GM10266 (cell line): ENCODE data around the gene GP1BB.

Experiments used
- DNase-seq: peaks from one replicate; pipeline ENCODE4 v3.0.0; 2012; ENCODE audit errors: extremely low spot score
- TF ChIP-seq, protein P1 (sequence below): IDR thresholded peaks from 2 replicates; pipeline ENCODE4 v1.5.1; 2012; ENCODE audit warnings: mild to moderate bottlenecking, low read depth; ENCODE audit not compliant: control insufficient read depth, insufficient read depth; ENCODE audit errors: missing control alignments

The GP1BB gene

DNA sequence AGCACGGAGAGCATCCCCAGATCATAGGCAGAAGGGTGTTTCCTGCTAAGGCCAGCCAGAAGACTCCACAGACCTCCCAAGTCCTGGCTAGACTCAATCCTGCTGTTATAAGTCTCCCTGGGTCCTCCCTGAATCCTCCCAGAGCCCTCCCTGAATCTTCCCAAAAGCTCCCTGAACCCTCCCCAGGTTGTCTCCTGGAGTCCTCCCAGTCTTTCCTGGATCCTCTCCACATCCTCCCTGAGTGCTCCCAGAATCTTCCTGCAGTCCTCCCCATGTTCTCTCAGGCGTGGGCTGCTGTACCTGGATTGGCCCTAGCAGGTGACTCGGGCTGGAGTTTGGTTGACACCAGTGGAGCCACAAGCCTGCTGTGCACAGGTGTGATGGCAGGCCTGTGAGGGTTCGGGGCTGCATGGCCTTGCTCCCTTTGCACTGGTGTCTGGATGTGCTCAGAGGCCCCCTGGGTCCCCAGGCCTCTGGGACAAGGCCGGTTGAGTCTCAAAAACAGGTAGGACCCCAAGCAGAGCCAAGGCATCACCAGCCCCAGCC lies 11.6 kb downstream of the GP1BB start:
- no peak for DNase-seq

DNA sequence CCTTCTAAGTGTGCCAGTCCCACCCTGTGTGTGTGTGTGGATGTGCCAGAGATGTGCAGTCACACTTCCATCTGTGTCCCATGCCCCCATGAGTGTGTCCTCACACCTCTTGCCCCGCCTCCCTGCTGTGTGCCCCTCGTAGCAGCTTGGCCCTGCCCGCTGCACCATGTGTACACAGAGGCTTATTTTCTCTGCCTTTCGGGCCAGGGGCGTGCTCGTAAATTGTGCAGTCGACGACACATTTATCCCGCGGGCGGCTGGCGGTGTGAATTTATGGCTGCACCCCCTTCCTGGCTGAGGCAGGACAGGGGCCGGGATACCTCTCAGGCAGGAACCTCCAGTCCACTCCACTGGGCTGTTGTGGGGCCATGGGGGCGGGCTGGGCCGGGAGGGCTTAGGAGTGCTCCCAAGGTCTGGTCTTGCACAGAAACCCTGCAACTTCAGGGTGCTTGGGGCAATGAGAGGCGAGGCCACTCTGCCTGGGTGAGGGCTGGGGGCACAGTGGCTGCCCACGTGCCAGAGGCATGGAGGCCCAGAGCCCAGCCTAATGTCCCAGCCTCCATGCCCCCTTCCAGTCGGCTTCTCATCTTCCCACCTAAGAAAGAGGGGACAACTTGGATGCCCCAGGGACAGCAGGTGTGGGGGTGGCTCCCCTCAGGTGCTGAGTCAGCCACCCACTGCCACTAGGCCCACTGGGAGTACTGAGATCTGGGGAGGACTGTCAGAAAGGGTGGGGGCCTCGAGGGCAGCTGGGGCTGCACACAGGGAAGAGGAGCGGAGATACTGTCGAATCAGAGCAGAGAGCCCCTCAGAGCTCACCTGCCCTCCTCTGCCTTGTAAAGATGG lies 12.5 kb downstream of the GP1BB start:
- TF ChIP-seq, protein P1, sequence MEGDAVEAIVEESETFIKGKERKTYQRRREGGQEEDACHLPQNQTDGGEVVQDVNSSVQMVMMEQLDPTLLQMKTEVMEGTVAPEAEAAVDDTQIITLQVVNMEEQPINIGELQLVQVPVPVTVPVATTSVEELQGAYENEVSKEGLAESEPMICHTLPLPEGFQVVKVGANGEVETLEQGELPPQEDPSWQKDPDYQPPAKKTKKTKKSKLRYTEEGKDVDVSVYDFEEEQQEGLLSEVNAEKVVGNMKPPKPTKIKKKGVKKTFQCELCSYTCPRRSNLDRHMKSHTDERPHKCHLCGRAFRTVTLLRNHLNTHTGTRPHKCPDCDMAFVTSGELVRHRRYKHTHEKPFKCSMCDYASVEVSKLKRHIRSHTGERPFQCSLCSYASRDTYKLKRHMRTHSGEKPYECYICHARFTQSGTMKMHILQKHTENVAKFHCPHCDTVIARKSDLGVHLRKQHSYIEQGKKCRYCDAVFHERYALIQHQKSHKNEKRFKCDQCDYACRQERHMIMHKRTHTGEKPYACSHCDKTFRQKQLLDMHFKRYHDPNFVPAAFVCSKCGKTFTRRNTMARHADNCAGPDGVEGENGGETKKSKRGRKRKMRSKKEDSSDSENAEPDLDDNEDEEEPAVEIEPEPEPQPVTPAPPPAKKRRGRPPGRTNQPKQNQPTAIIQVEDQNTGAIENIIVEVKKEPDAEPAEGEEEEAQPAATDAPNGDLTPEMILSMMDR, result no peak
- no peak for DNase-seq

More for the DNA sequence above, 11.6 kb downstream of the GP1BB start:
- TF ChIP-seq, protein P1, result no peak

DNA sequence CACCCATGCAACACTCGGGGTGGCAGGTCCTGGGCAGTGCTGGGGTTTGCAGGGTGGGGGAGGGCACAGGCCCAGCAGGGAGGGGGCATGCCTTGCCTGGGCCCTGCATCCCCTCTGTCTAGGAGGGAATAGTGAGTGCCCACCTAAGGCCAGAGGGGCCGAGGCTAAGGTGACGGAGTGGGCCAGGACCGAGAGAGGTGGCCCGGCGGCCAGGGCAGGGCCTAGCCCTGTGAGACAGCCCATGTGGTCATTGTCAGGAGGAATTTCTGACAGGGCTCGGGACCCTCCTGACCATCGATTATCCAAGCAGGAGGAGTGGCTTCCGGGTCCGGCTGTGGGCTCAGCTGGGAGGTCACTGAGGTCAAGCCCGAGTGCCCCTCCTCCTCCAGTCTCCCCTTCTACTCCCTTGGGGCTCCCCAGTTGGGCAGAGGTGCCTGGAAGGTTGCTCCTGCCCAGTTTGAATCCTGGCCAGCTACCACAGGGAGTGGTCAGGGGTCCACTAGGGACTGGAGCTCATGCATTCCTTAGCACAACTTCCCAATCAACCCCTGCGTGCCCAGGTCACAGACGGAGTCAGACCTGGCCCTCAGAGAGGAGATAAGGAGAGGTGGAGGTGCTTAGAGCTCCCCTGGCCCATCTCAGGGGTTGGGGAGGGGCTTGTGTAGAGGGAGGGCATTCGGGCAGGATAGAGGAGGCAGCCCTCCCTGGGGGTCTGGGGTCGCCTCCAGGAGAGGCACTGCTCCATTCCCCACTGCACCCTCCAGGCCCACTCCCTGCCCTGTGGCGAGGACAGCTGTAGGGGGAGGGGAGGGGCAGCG lies 14.7 kb downstream of the GP1BB start:
- no peak for DNase-seq
- TF ChIP-seq, protein P1, result no peak

DNA sequence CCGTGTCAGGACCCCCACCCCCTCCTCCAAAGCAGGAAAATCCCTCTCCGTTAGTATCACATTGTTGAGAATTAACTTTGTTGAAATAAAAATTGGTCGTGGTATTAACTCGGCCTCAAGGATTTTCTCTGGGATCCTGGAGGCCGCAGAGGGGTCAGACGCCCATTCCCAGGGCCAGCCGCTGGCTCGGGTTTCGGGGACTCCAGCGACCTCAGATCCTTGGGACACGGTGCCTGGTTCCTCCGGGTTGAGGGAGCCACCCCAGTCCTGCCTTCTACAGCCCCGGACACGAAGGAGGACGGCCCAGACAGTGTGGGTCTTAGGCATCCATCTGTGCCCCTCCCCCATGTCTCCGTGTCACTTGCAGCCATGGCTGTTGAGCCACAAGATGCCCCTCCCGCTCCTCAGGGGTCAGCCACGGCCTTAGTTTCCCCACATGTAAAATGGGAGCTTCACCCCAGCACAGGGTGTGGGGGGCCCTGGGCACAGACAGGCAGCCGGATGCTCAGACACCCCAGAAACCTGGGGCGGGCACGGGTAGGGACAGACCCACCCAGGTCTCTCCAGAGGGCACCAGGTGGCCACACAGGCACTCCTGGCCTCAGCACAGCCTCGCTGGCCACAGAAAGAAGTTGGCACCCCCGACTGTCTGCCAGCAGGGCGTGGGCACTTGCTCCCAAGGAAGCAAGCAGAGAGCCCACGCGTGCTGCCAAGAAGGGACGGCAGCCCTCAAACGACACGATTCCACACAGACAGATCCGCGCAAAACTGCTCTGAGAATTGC lies 15.5 kb downstream of the GP1BB start:
- DNase-seq, result no peak
- TF ChIP-seq, protein P1, result no peak

DNA sequence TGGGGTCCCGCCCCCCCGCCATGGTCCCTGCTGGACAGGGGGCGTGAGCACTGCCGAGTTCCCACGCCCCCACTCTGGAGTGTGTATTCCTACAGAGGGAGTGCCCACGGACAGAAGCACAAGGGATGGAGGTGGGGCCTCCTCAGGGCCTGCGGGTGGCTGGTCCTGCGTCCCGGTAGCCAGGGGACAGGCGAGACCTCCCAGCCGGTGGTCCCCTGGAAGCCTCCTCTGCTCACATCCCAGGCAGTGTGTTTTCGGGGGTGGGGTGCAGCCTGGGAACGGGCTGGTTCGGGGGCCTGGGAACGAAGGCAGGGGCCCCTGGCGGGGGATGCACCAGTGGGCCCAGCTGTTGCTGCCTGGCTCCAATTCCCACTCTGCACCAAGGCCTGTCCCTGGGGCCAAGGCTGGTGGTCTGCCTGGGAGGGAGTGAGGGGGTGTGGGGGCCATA lies 16.1 kb downstream of the GP1BB start:
- no peak for DNase-seq
- TF ChIP-seq, protein P1, result no peak

DNA sequence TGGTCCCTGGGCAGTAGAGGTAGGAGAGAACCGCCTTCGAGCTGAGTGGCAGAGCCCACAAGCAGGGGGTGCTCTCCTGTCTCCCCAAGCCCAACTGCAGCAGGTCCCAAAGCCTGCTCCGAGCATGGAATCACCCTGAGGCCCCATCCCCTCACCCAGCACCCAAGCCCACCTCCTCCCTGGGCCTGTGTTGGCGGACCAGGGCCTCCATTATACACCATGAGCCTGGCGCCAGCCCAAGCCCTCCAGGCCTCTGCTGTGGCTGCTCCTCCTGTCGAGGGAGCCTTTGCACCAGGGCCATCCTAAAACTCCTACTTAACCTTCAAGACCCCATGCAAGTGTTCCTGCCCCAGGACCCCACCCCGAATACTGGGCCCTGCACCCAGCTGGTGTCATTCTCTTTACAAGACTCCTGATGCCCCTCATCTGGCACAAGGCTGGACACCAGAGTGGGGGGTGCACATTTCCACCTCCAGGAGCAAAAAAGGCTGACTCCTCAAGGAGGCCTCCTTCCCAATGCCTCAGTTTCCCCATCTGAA lies 16.6 kb downstream of the GP1BB start:
- no peak for DNase-seq
- TF ChIP-seq, protein P1, result no peak
